GM12892 (cell line): ENCODE results near the gene INTS3.

Experiments used
- POLR2A ChIP-seq: IDR thresholded peaks from 2 replicates; pipeline ENCODE4 v1.6.1; 2011; ENCODE audit warnings: low read depth, low read length, control low read depth
- POLR2AphosphoS5 ChIP-seq: IDR thresholded peaks from 2 replicates; pipeline ENCODE4 v1.6.1; 2011; ENCODE audit warnings: low read depth, low read length, control low read depth
- TAF1 ChIP-seq: IDR thresholded peaks from 2 replicates; pipeline ENCODE4 v1.6.1; 2011; ENCODE audit warnings: low read depth, mild to moderate bottlenecking, control low read depth, low read length, borderline replicate concordance

- no peak for TF ChIP-seq POLR2A
- no peak for TF ChIP-seq TAF1
- no peak for TF ChIP-seq POLR2AphosphoS5
These were observed 34.4 kb upstream of the INTS3 start for GRCh38 chr1:153693466-153693865.
